ENCODE data around the gene LCMT1. TPM values are rescaled to one million over a fixed set of nuclear protein-coding genes. Genes with fewer than 3 reads are reported as not detected.
"Not testable (repeated sequence)": the region's sequence is repeated elsewhere in the genome, so short reads cannot be mapped to it uniquely, and the experiment has no call there.

The LCMT1 gene
- total RNA-seq, 1 experiment from 2014 or later, result 86.3 TPM

DNA sequence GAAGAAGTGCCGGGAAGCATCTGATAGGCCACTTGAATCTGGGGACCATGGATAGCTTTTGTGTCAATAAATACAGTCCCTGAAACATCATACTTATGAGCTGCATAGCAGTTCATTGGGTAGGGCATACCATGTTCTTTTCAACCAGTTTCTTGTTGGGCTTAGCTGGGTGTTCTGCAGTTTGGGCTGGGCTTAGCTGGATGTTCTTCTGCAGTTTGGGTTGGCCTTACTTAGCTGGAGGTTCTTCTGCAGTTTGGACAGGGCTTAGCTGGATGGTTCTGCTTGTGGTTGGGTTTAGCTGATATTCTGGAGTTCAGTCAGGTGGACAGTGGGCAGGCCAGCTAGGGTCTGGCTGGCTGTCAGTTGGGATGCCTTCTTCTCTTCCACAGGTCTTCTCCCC, 52.1 kb downstream of the LCMT1 start:
- POLR2A ChIA-PET, result no interaction called here
- DNase-seq (ENCODE audit: low spot score) (no peak), ATAC-seq (no peak)
- Mint-ChIP-seq H3K9me3 (no peaks in the 10 kb centered on the region), H3K27me3 (ENCODE audit: low read depth) (no peaks in the 10 kb centered on the region), H3K27ac (no peak overlapping the region), H3K4me3 (no peak overlapping the region), H3K36me3 (peaks cover 59% of the 10 kb centered on the region), H3K4me1 (no peaks in the 10 kb centered on the region)
- TF ChIP-seq, protein P1, sequence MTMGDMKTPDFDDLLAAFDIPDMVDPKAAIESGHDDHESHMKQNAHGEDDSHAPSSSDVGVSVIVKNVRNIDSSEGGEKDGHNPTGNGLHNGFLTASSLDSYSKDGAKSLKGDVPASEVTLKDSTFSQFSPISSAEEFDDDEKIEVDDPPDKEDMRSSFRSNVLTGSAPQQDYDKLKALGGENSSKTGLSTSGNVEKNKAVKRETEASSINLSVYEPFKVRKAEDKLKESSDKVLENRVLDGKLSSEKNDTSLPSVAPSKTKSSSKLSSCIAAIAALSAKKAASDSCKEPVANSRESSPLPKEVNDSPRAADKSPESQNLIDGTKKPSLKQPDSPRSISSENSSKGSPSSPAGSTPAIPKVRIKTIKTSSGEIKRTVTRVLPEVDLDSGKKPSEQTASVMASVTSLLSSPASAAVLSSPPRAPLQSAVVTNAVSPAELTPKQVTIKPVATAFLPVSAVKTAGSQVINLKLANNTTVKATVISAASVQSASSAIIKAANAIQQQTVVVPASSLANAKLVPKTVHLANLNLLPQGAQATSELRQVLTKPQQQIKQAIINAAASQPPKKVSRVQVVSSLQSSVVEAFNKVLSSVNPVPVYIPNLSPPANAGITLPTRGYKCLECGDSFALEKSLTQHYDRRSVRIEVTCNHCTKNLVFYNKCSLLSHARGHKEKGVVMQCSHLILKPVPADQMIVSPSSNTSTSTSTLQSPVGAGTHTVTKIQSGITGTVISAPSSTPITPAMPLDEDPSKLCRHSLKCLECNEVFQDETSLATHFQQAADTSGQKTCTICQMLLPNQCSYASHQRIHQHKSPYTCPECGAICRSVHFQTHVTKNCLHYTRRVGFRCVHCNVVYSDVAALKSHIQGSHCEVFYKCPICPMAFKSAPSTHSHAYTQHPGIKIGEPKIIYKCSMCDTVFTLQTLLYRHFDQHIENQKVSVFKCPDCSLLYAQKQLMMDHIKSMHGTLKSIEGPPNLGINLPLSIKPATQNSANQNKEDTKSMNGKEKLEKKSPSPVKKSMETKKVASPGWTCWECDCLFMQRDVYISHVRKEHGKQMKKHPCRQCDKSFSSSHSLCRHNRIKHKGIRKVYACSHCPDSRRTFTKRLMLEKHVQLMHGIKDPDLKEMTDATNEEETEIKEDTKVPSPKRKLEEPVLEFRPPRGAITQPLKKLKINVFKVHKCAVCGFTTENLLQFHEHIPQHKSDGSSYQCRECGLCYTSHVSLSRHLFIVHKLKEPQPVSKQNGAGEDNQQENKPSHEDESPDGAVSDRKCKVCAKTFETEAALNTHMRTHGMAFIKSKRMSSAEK (CRISPR knock-in tag; IDR thresholded peaks at IDR 0.05; ENCODE audit: borderline replicate concordance), result no peak
- no peak for TF ChIP-seq NFATC4 (CRISPR knock-in tag; IDR thresholded peaks at IDR 0.05)
- TF ChIP-seq, protein P2, sequence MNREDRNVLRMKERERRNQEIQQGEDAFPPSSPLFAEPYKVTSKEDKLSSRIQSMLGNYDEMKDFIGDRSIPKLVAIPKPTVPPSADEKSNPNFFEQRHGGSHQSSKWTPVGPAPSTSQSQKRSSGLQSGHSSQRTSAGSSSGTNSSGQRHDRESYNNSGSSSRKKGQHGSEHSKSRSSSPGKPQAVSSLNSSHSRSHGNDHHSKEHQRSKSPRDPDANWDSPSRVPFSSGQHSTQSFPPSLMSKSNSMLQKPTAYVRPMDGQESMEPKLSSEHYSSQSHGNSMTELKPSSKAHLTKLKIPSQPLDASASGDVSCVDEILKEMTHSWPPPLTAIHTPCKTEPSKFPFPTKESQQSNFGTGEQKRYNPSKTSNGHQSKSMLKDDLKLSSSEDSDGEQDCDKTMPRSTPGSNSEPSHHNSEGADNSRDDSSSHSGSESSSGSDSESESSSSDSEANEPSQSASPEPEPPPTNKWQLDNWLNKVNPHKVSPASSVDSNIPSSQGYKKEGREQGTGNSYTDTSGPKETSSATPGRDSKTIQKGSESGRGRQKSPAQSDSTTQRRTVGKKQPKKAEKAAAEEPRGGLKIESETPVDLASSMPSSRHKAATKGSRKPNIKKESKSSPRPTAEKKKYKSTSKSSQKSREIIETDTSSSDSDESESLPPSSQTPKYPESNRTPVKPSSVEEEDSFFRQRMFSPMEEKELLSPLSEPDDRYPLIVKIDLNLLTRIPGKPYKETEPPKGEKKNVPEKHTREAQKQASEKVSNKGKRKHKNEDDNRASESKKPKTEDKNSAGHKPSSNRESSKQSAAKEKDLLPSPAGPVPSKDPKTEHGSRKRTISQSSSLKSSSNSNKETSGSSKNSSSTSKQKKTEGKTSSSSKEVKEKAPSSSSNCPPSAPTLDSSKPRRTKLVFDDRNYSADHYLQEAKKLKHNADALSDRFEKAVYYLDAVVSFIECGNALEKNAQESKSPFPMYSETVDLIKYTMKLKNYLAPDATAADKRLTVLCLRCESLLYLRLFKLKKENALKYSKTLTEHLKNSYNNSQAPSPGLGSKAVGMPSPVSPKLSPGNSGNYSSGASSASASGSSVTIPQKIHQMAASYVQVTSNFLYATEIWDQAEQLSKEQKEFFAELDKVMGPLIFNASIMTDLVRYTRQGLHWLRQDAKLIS (CRISPR knock-in tag; IDR thresholded peaks at IDR 0.05; ENCODE audit: borderline replicate concordance), result no peak
- CTCF ChIA-PET, result interaction anchor here (0.5 to 1.3 kb wide), 2 partner anchors 62 to 250 kb away, joined by 3 to 4 read pairs; no protein-coding TSS in a partner anchor

DNA sequence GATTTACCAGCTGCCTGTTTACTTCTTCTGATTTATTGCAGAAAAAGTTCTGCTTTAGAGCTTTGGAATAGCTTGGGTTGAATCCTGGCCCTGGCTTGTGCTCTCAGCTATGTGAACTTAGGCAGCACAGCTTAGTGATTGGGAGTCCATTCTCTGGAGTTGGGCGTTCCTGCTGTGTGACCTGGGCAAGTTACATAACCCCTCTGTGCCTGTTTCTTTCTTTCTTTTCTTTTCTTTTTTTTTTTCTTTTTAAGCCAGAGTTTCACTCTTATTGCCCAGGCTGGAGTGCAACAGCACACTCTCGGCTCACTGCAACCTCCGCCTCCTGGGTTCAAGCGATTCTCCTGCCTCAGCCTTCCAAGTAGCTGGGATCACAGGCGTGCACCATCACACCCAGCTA, 53.7 kb downstream of the LCMT1 start:
- ATAC-seq (no peak), DNase-seq (ENCODE audit: low spot score) (no peak)
- Mint-ChIP-seq H3K4me1 (no peaks in the 10 kb centered on the region), H3K9me3 (no peaks in the 10 kb centered on the region), H3K27ac (no peak overlapping the region), H3K36me3 (peaks cover 66% of the 10 kb centered on the region), H3K27me3 (ENCODE audit: low read depth) (no peaks in the 10 kb centered on the region), H3K4me3 (no peak overlapping the region)
- ChIA-PET POLR2A (interaction anchor here (0.5 kb wide), 1 partner anchor 19 kb away, joined by 3 read pairs; no protein-coding TSS in a partner anchor), CTCF (no interaction called here)
- TF ChIP-seq ZNF317 (CRISPR knock-in tag; IDR thresholded peaks at IDR 0.05; ENCODE audit: borderline replicate concordance, low read depth) (no peak), FOXJ3 (CRISPR knock-in tag; IDR thresholded peaks at IDR 0.05; ENCODE audit: borderline replicate concordance) (no peak), SP1 (CRISPR knock-in tag; conservative IDR thresholded peaks at IDR 0.05) (no peak), CREM (CRISPR knock-in tag; IDR thresholded peaks at IDR 0.05) (no peak), ATF1 (CRISPR knock-in tag; IDR thresholded peaks at IDR 0.05) (no peak), MXD4 (CRISPR knock-in tag; IDR thresholded peaks at IDR 0.05; ENCODE audit: borderline replicate concordance) (no peak), FOXP1 (CRISPR knock-in tag; IDR thresholded peaks at IDR 0.05; ENCODE audit: borderline replicate concordance) (no peak), SMAD4 (CRISPR knock-in tag; IDR thresholded peaks at IDR 0.05) (no peak)
- TF ChIP-seq, protein P3, sequence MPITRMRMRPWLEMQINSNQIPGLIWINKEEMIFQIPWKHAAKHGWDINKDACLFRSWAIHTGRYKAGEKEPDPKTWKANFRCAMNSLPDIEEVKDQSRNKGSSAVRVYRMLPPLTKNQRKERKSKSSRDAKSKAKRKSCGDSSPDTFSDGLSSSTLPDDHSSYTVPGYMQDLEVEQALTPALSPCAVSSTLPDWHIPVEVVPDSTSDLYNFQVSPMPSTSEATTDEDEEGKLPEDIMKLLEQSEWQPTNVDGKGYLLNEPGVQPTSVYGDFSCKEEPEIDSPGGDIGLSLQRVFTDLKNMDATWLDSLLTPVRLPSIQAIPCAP (CRISPR knock-in tag; IDR thresholded peaks at IDR 0.05), result no peak
- TF ChIP-seq, protein P4, sequence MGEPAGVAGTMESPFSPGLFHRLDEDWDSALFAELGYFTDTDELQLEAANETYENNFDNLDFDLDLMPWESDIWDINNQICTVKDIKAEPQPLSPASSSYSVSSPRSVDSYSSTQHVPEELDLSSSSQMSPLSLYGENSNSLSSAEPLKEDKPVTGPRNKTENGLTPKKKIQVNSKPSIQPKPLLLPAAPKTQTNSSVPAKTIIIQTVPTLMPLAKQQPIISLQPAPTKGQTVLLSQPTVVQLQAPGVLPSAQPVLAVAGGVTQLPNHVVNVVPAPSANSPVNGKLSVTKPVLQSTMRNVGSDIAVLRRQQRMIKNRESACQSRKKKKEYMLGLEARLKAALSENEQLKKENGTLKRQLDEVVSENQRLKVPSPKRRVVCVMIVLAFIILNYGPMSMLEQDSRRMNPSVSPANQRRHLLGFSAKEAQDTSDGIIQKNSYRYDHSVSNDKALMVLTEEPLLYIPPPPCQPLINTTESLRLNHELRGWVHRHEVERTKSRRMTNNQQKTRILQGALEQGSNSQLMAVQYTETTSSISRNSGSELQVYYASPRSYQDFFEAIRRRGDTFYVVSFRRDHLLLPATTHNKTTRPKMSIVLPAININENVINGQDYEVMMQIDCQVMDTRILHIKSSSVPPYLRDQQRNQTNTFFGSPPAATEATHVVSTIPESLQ (CRISPR knock-in tag; IDR thresholded peaks at IDR 0.05), result no peak

DNA sequence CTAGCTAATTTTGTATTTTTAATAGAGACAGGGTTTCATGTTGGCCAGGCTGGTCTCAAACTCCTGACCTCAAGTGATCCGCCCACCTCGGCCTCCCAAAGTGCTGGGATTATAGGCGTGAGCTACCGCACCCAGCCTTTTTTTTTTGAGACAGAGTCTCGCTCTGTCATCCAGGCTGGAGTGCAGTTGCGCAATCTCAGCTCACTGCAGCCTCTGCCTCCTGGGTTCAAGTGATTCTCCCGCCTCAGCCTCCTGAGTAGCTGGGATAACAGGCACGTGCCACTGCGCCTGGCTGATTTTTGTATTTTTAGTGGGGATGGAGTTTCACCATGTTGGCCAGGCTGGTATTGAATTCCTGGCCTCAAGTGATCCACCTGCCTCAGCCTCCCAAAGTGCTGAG, 56.4 kb downstream of the LCMT1 start:
- H3K4me3 Mint-ChIP-seq, result not testable (repeated sequence)
- POLR2A ChIA-PET, result interaction anchor here (0.6 kb wide), 1 partner anchor 498 kb away, joined by 5 read pairs; no protein-coding TSS in a partner anchor
- peaks cover 59% of the 10 kb centered on the region for H3K36me3 Mint-ChIP-seq

More for the DNA sequence above, 56.4 kb downstream of the LCMT1 start:
- ATAC-seq; CTCF ChIA-PET; H3K4me1 Mint-ChIP-seq; H3K27ac Mint-ChIP-seq; H3K27me3 Mint-ChIP-seq (ENCODE audit: low read depth); DNase-seq (ENCODE audit: low spot score); H3K9me3 Mint-ChIP-seq: not testable (repeated sequence)
